H9 (cell line): ENCODE results near the gene CAMTA2. TPM values are rescaled to one million over a fixed set of nuclear protein-coding genes. Genes with fewer than 3 reads are reported as not detected.

Source experiments
- DNase-seq: peaks from one replicate; pipeline ENCODE4 v3.0.0-alpha.2; 2017
- H2AFZ ChIP-seq: one replicate; pipeline ENCODE4 v1.6.1; 2013; ENCODE audit warnings: mild to moderate bottlenecking, low read length, control low read depth, moderate library complexity
- H2AK5ac ChIP-seq: 2 replicates; pipeline ENCODE4 v1.6.1; 2013; ENCODE audit warnings: low read length, control low read depth, mixed read lengths; ENCODE audit not compliant: insufficient read length
- H2BK120ac ChIP-seq: one replicate; pipeline ENCODE4 v1.6.1; 2013; ENCODE audit warnings: low read depth, mild to moderate bottlenecking, low read length, control low read depth, inconsistent platforms; ENCODE audit not compliant: poor library complexity, severe bottlenecking
- H2BK12ac ChIP-seq: 2 replicates; pipeline ENCODE4 v1.6.1; 2013; ENCODE audit warnings: low read length, control low read depth, mixed read lengths, low read depth; ENCODE audit not compliant: insufficient read length
- H2BK15ac ChIP-seq: 2 replicates; pipeline ENCODE4 v1.6.1; 2013; ENCODE audit warnings: low read depth, low read length, control low read depth
- H2BK20ac ChIP-seq: one replicate; pipeline ENCODE4 v1.6.1; 2013; ENCODE audit warnings: low read depth, mild to moderate bottlenecking, low read length, control low read depth, inconsistent platforms; ENCODE audit not compliant: poor library complexity, severe bottlenecking
- H2BK5ac ChIP-seq: 2 replicates; pipeline ENCODE4 v1.6.1; 2013; ENCODE audit warnings: low read length, control low read depth, mixed read lengths; ENCODE audit not compliant: insufficient read length
- H3K14ac ChIP-seq: 2 replicates; pipeline ENCODE4 v1.6.1; 2013; ENCODE audit warnings: low read length, control low read depth; ENCODE audit not compliant: insufficient read depth
- H3K18ac ChIP-seq: 2 replicates; pipeline ENCODE4 v1.6.1; 2013; ENCODE audit warnings: low read depth, mild to moderate bottlenecking, mixed read lengths, low read length, control low read depth; ENCODE audit not compliant: insufficient read length
- H3K23ac ChIP-seq: 2 replicates; pipeline ENCODE4 v1.6.1; 2013; ENCODE audit warnings: low read length, control low read depth, mixed read lengths, low read depth; ENCODE audit not compliant: insufficient read length
- H3K23me2 ChIP-seq: 2 replicates; pipeline ENCODE4 v1.6.1; 2013; ENCODE audit warnings: low read depth, mild to moderate bottlenecking, mixed read lengths, low read length, control low read depth; ENCODE audit not compliant: insufficient read length, poor library complexity, severe bottlenecking
- H3K27ac ChIP-seq: 2 replicates; pipeline ENCODE4 v1.5.1; 2013; ENCODE audit warnings: low read length, control low read depth, mixed read lengths, low read depth; ENCODE audit not compliant: insufficient read length
- H3K27me3 ChIP-seq: 2 replicates; pipeline ENCODE4 v1.6.1; 2013; ENCODE audit warnings: low read length, control low read depth, inconsistent platforms; ENCODE audit not compliant: insufficient read depth
- H3K4ac ChIP-seq: 2 replicates; pipeline ENCODE4 v1.6.1; 2013; ENCODE audit warnings: low read depth, mild to moderate bottlenecking, control low read depth, inconsistent platforms, low read length, moderate library complexity
- H3K4me1 ChIP-seq: 2 replicates; pipeline ENCODE4 v1.6.1; 2013; ENCODE audit warnings: low read length, control low read depth, inconsistent platforms; ENCODE audit not compliant: insufficient read depth
- H3K4me2 ChIP-seq: 2 replicates; pipeline ENCODE4 v1.6.1; 2013; ENCODE audit warnings: low read length, control low read depth, mixed read lengths; ENCODE audit not compliant: insufficient read length, insufficient read depth
- H3K56ac ChIP-seq: 2 replicates; pipeline ENCODE4 v1.6.1; 2013; ENCODE audit warnings: low read depth, mild to moderate bottlenecking, mixed read lengths, low read length, control low read depth; ENCODE audit not compliant: insufficient read length
- H3K79me1 ChIP-seq: 2 replicates; pipeline ENCODE4 v1.6.1; 2013; ENCODE audit warnings: low read depth, mild to moderate bottlenecking, moderate library complexity, low read length, control low read depth, inconsistent platforms; ENCODE audit not compliant: insufficient read depth, poor library complexity, severe bottlenecking
- H3K79me2 ChIP-seq: 2 replicates; pipeline ENCODE4 v1.6.1; 2013; ENCODE audit warnings: low read length, control low read depth, inconsistent platforms; ENCODE audit not compliant: insufficient read depth
- H3K9ac ChIP-seq: 2 replicates; pipeline ENCODE4 v1.6.1; 2013; ENCODE audit warnings: low read length, control low read depth, mixed read lengths; ENCODE audit not compliant: insufficient read length; ENCODE audit errors: extremely low read depth
- H3K9me3 ChIP-seq: one replicate; pipeline ENCODE4 v1.6.1; 2013; ENCODE audit warnings: low read depth, low read length, inconsistent platforms; ENCODE audit not compliant: control insufficient read depth
- H3T11ph ChIP-seq: one replicate; pipeline ENCODE4 v1.6.1; 2013; ENCODE audit warnings: mild to moderate bottlenecking, low read length, control low read depth, inconsistent platforms
- H4K20me1 ChIP-seq: one replicate; pipeline ENCODE4 v1.6.1; 2013; ENCODE audit not compliant: control insufficient read depth, insufficient read length, insufficient read depth
- H4K5ac ChIP-seq: 2 replicates; pipeline ENCODE4 v1.6.1; 2013; ENCODE audit warnings: low read depth, mild to moderate bottlenecking, mixed read lengths, low read length, control low read depth; ENCODE audit not compliant: insufficient read length
- H4K8ac ChIP-seq: replicated peaks from 2 replicates; pipeline ENCODE4 v1.6.1; 2013; ENCODE audit warnings: low read length, control low read depth, mixed read lengths, low read depth; ENCODE audit not compliant: insufficient read length
- H4K91ac ChIP-seq: 2 replicates; pipeline ENCODE4 v1.6.1; 2013; ENCODE audit warnings: low read depth, mild to moderate bottlenecking, moderate library complexity, mixed read lengths, low read length, control low read depth; ENCODE audit not compliant: insufficient read length
- H3K27ac Mint-ChIP-seq, 3 experiments: 2 replicates in 2 of 3; 3 replicates in 1 of 3; pipeline ENCODE4 v1.8.0; 2020 to 2021; ENCODE audit warnings: mixed read lengths in 3 of 3, mild to moderate bottlenecking in 1 of 3, moderate library complexity in 1 of 3
- H3K27me3 Mint-ChIP-seq: 2 replicates; pipeline ENCODE4 v1.8.0; 2021; ENCODE audit warnings: low read depth, mild to moderate bottlenecking, moderate library complexity, mixed read lengths
- H3K36me3 Mint-ChIP-seq, 3 experiments: 2 replicates in 2 of 3; 3 replicates in 1 of 3; pipeline ENCODE4 v1.8.0; 2020 to 2021; ENCODE audit warnings: low read depth in 3 of 3, mixed read lengths in 3 of 3; ENCODE audit not compliant: insufficient read depth in 1 of 3
- H3K4me1 Mint-ChIP-seq, 2 experiments: 2 replicates each; pipeline ENCODE4 v1.8.0; 2020; ENCODE audit warnings: mixed read lengths in 2 of 2
- H3K4me3 Mint-ChIP-seq, 2 experiments: 2 replicates in 1 of 2; 3 replicates in 1 of 2; pipeline ENCODE4 v1.8.0; 2020 to 2021; ENCODE audit warnings: mild to moderate bottlenecking in 2 of 2, mixed read lengths in 2 of 2, moderate library complexity in 1 of 2
- H3K9me3 Mint-ChIP-seq, 2 experiments: 2 replicates in 1 of 2; 3 replicates in 1 of 2; pipeline ENCODE4 v1.8.0; 2020; ENCODE audit warnings: mild to moderate bottlenecking in 2 of 2, mixed read lengths in 2 of 2, moderate library complexity in 1 of 2
- WGBS: extraction: QIAGEN DNeasy Blood & Tissue Kit; methylation state at CpG from one replicate; pipeline ENCODE4 v1.1.7; 2013; ENCODE audit warnings: missing lambda C conversion rate, low lambda C conversion rate, mixed read lengths; ENCODE audit not compliant: insufficient read length; ENCODE audit errors: extremely low coverage; 5-methylcytosine and 5-hydroxymethylcytosine counted together
- total RNA-seq: library from RNA; stranded (reverse); gene quantifications from 2 replicates; pipeline ENCODE4 v1.2.1, GENCODE V29; 2021
- TF ChIP-seq, protein P1 (sequence below): fragments of 200-600 bp; sonication (generic); conservative IDR thresholded peaks from 3 replicates; pipeline ENCODE4 v1.8.0; 2021; ENCODE audit warnings: antibody characterized with exemption, mild to moderate bottlenecking

CAMTA2 gene
- total RNA-seq, 1 experiment from 2014 or later, result 15.6 TPM

- Histone ChIP-seq H4K5ac (no peak overlapping the region), H2BK12ac (no peak overlapping the region), H3K79me2 (peaks cover 13% of the 10 kb centered on the region; the same call in 1 of the 2 replicates), H3K14ac (peak overlapping the region; percentile 97), H4K8ac (no peak overlapping the region), H3K27me3 (no peaks in the 10 kb centered on the region), H2AK5ac (no peak overlapping the region), H4K20me1 (no peaks in the 10 kb centered on the region), H3K27ac (peak overlapping the region; percentile 78), H3K23ac (no peak overlapping the region), H3K79me1 (peaks cover 4% of the 10 kb centered on the region), H4K91ac (no peak overlapping the region), H2BK5ac (no peak overlapping the region), H2BK15ac (no peak overlapping the region), H3K23me2 (peaks cover 23% of the 10 kb centered on the region), H3K56ac (no peak overlapping the region), H2BK120ac (no peak overlapping the region), H3K9me3 (no peaks in the 10 kb centered on the region), H2BK20ac (no peak overlapping the region), H2AFZ (no peak overlapping the region), H3K9ac (peak overlapping the region; percentile 70), H3K4me1 (peaks cover 4% of the 10 kb centered on the region; the same call in 1 of the 2 replicates), H3K4ac (no peak overlapping the region), H3K4me2 (peak overlapping the region; percentile 72), H3K18ac (peak overlapping the region; percentile 95), H3T11ph (no peak overlapping the region)
- H3K27me3 Mint-ChIP-seq, result peaks cover 5% of the 10 kb centered on the region
- DNase-seq, result peak; percentile 84
- TF ChIP-seq, protein P1, sequence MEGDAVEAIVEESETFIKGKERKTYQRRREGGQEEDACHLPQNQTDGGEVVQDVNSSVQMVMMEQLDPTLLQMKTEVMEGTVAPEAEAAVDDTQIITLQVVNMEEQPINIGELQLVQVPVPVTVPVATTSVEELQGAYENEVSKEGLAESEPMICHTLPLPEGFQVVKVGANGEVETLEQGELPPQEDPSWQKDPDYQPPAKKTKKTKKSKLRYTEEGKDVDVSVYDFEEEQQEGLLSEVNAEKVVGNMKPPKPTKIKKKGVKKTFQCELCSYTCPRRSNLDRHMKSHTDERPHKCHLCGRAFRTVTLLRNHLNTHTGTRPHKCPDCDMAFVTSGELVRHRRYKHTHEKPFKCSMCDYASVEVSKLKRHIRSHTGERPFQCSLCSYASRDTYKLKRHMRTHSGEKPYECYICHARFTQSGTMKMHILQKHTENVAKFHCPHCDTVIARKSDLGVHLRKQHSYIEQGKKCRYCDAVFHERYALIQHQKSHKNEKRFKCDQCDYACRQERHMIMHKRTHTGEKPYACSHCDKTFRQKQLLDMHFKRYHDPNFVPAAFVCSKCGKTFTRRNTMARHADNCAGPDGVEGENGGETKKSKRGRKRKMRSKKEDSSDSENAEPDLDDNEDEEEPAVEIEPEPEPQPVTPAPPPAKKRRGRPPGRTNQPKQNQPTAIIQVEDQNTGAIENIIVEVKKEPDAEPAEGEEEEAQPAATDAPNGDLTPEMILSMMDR, result no peak
- H3K27ac Mint-ChIP-seq, result peak overlapping the region; percentile 90 to 92 (median 91); a peak in 6 of 7 replicates
- peaks cover 44 to 45% of the 10 kb centered on the region in 2 experiments for H3K4me1 Mint-ChIP-seq
- H3K36me3 Mint-ChIP-seq, result peaks cover 20 to 30% (median 26%) of the 10 kb centered on the region in 3 experiments
- peaks cover 0 to 2% of the 10 kb centered on the region in 2 experiments; a peak in 2 of 5 replicates for H3K9me3 Mint-ChIP-seq
- WGBS, result no CpG with 5 or more reads among the region's 75 CpGs
- peak overlapping the region; percentile 82 to 95 for H3K4me3 Mint-ChIP-seq
Measured at GRCh38 chr17:4949321-4950074, 38.0 kb downstream of the CAMTA2 start.
